GM21619 (cell line): Measurements from ENCODE around the gene PHF21B.
"Not testable (repeated sequence)": the region's sequence is repeated elsewhere in the genome, so short reads cannot be mapped to it uniquely, and the experiment has no call there.

ENCODE experiments used
- ATAC-seq: cut with Tn5 transposase; IDR thresholded peaks from one replicate; pipeline ENCODE4 v1.9.1; 2021; ENCODE audit not compliant: unreplicated experiment

Gene PHF21B

GRCh38 chr22:45009606-45010531 lies at the start of gene PHF21B:
Gene PHF21B, minus strand, starts transcription at chr22:45010005. Its CDS starts 456 bp downstream, at chr22:45009549.
- ATAC-seq: no peak

- ATAC-seq: no peak
These were observed 49.5 kb upstream of the PHF21B start for GRCh38 chr22:45059296-45059695.

- ATAC-seq: no peak
These were observed 48.8 kb upstream of the PHF21B start for GRCh38 chr22:45058622-45058912.

GRCh38 chr22:45055936-45056335 lies 46.1 kb upstream of the PHF21B start:
- ATAC-seq: no peak

GRCh38 chr22:45053571-45053970 lies 43.8 kb upstream of the PHF21B start:
- no peak for ATAC-seq

- no peak for ATAC-seq
These were observed 43.3 kb upstream of the PHF21B start for GRCh38 chr22:45053094-45053493.

GRCh38 chr22:45052665-45053064 lies 42.9 kb upstream of the PHF21B start:
- ATAC-seq: not testable (repeated sequence)

- no peak for ATAC-seq
These were observed 42.1 kb upstream of the PHF21B start for GRCh38 chr22:45051946-45052345.

- no peak for ATAC-seq
These were observed 41.6 kb upstream of the PHF21B start for GRCh38 chr22:45051419-45051818.

GRCh38 chr22:45047260-45047659 lies 37.5 kb upstream of the PHF21B start:
- no peak for ATAC-seq

GRCh38 chr22:45045208-45045607 lies 35.4 kb upstream of the PHF21B start:
- ATAC-seq: no peak

GRCh38 chr22:45042263-45042662 lies 32.5 kb upstream of the PHF21B start:
- no peak for ATAC-seq

- ATAC-seq: no peak
These were observed 29.3 kb upstream of the PHF21B start for GRCh38 chr22:45039133-45039532.

GRCh38 chr22:45036154-45036553 lies 26.3 kb upstream of the PHF21B start:
- no peak for ATAC-seq

- ATAC-seq: no peak
These were observed 25.0 kb upstream of the PHF21B start for GRCh38 chr22:45034821-45035220.

GRCh38 chr22:45034156-45034555 lies 24.4 kb upstream of the PHF21B start:
- ATAC-seq: no peak

- no peak for ATAC-seq
These were observed 23.3 kb upstream of the PHF21B start for GRCh38 chr22:45033136-45033535.

GRCh38 chr22:45031629-45032403 lies 22.0 kb upstream of the PHF21B start:
- no peak for ATAC-seq

GRCh38 chr22:45029501-45029900 lies 19.7 kb upstream of the PHF21B start:
- ATAC-seq: no peak

GRCh38 chr22:45026511-45026910 lies 16.7 kb upstream of the PHF21B start:
- ATAC-seq: no peak

GRCh38 chr22:45023431-45023830 lies 13.6 kb upstream of the PHF21B start:
- ATAC-seq: no peak
